Measurements from ENCODE around the gene CEP350.

CEP350 gene

DNA sequence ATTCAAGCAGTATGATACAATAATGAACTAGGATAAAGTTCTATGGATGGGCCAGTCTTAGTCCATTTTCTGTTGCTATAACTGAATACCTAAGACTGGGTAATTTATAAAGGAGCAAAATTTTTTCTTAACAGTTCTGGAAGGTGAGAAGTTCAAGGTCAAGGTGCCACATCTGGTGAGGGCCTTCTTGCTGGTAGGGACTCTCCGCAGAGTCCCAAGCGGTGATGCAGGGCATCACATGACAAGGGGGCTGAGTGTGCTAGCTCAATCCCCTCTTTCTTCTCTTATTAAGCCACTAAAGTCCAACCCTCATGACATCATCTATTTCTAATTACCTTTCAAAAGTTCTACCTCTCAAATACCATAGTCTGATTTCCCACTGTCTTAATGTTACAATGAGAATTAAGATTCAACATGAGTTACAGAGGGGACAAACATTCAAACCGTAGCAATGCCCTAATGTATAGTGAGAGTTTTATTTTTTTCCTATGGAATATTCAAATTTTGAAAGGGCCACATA is 107.9 kb downstream of the CEP350 start:
- DNase-seq (ENCODE audit: extremely low spot score) = no peak
- TF ChIP-seq, protein P1, sequence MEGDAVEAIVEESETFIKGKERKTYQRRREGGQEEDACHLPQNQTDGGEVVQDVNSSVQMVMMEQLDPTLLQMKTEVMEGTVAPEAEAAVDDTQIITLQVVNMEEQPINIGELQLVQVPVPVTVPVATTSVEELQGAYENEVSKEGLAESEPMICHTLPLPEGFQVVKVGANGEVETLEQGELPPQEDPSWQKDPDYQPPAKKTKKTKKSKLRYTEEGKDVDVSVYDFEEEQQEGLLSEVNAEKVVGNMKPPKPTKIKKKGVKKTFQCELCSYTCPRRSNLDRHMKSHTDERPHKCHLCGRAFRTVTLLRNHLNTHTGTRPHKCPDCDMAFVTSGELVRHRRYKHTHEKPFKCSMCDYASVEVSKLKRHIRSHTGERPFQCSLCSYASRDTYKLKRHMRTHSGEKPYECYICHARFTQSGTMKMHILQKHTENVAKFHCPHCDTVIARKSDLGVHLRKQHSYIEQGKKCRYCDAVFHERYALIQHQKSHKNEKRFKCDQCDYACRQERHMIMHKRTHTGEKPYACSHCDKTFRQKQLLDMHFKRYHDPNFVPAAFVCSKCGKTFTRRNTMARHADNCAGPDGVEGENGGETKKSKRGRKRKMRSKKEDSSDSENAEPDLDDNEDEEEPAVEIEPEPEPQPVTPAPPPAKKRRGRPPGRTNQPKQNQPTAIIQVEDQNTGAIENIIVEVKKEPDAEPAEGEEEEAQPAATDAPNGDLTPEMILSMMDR (IDR thresholded peaks at IDR 0.05; ENCODE audit: control extremely low read depth, extremely low read depth, low read depth, missing control alignments) = no peak
- ChIA-PET CTCF (interaction anchor here (1.0 to 1.4 kb wide), 3 partner anchors 10 to 67 kb away, joined by 3 read pairs; no protein-coding TSS in a partner anchor), POLR2A (no interaction called here)

DNA sequence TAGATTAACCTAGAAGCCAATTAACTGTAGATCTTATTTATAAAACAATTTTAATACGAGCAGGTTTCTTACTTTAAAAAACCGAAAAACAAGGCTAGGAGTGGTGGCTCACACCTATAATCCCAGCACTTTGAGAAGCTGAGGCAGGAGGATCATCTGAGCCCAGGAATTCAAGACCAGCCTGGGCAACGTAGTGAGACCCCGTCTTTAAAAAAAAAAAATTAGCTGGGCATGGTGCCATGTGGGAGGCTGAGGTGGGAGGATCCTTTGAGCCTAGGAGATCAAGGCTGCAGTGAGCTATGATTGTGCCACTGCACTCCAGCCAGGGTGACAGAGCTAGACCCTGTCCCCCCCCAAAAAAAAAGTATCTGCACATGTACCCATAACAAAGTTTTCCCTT is 110.8 kb downstream of the CEP350 start:
- CTCF ChIA-PET = interaction anchor here (0.8 to 1.2 kb wide), 4 partner anchors 10 to 103 kb away, joined by 3 read pairs; no protein-coding TSS in a partner anchor

DNA sequence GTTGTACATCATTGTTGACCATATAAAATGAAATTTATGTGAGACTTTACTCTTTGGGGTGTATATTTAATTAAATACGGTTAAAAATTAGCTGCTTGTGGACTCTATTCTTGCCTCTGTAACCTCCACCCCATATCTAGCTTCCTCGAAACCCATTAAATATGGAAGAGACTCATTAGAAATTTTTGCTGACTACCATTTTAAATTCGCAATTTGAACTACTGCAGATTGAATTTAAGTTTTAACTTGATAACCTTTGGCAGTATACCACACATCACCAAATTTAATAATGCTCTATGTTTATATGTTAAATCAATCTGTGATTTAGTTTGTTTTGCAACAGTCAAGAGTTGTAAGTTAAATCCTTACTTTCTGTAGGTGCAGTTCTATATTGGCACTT is 111.5 kb downstream of the CEP350 start:
- POLR2A ChIA-PET = no interaction called here
- CTCF ChIA-PET = interaction anchor here (0.8 to 1.2 kb wide), 4 partner anchors 9 to 103 kb away, joined by 3 read pairs; no protein-coding TSS in a partner anchor
- no peak for DNase-seq (ENCODE audit: extremely low spot score)
- TF ChIP-seq, protein P1 (IDR thresholded peaks at IDR 0.05; ENCODE audit: control extremely low read depth, extremely low read depth, low read depth, missing control alignments) = no peak

More for the DNA sequence above, 110.8 kb downstream of the CEP350 start:
- POLR2A ChIA-PET = no interaction called here
- no peak for DNase-seq (ENCODE audit: extremely low spot score)
- TF ChIP-seq, protein P1 (IDR thresholded peaks at IDR 0.05; ENCODE audit: control extremely low read depth, extremely low read depth, low read depth, missing control alignments) = no peak

DNA sequence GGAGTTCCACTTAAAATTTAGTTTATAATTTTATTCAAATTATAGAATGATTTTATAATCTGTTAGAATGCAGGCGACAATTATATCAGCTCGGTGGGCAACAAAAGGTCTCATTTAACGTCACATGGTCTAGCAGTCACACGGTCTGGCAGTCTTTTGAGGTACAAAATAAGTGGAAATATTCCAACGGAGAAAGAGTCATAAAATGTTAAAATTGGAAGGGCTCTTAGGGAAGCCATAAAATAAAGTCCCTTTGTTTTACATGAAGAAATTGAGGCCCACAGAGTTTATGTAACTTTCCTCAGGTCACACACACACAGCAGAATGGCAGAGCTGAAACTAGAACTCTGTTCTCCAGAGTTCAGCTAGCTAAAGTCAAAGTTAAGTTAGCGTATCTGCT is 115.7 kb downstream of the CEP350 start:
- ChIA-PET POLR2A (no interaction called here), CTCF (no interaction called here)
- TF ChIP-seq, protein P1 (IDR thresholded peaks at IDR 0.05; ENCODE audit: control extremely low read depth, extremely low read depth, low read depth, missing control alignments) = no peak
- no peak for DNase-seq (ENCODE audit: extremely low spot score)

DNA sequence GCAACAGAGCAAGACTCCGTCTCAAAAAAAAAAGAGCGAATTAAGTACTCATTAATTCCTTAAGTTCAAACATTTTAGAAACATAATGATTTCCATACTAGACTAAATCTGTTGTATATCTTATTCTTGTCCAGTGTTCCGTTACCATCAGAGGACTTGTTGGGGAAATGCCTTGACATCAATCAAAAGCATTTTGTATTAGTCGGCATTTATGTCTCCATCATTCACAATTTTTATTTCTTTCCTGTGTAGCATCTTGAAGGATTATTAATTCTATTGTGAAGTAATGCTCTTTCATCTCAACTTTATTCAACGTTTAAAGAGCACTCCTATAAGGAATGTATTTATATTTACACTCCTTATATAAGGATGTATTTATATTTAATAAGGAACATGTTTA is 117.1 kb downstream of the CEP350 start:
- ChIA-PET CTCF (no interaction called here), POLR2A (no interaction called here)

DNA sequence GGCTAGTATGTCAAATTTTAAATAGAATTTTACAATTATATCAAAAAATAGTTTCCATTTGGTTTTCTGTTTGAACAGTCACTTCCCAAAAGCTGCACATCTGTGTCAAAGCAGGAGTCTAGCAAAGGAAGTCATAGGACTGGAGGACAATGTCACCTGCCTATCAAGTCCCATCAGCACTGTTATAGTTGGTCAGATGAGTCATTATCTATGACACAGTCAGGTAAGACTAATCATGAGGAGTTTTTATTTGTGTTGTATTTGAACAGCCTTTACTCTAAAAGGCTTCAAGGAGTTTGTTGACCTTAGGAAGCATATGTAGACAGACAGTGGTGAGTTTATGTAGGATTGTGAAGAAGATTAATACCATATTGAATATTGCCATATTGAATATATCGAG is 125.8 kb downstream of the CEP350 start:
- CTCF ChIA-PET = interaction anchor here (1.5 kb wide), 1 partner anchor 8 kb away, joined by 4 read pairs; no protein-coding TSS in a partner anchor
- POLR2A ChIA-PET = no interaction called here
- TF ChIP-seq, protein P1 (IDR thresholded peaks at IDR 0.05; ENCODE audit: control extremely low read depth, extremely low read depth, low read depth, missing control alignments) = no peak
- DNase-seq (ENCODE audit: extremely low spot score) = no peak

More for the DNA sequence above, 117.1 kb downstream of the CEP350 start:
- DNase-seq (ENCODE audit: extremely low spot score) = no peak
- TF ChIP-seq, protein P1 (IDR thresholded peaks at IDR 0.05; ENCODE audit: control extremely low read depth, extremely low read depth, low read depth, missing control alignments) = no peak

All from GM10248 (cell line).